PC-9 (cell line): Measurements from ENCODE around the gene VGLL3. TPM values are rescaled to one million over a fixed set of nuclear protein-coding genes. Genes with fewer than 3 reads are reported as not detected.
A peak's percentile ranks its signal among the peaks of the same experiment; 100 is the strongest.

Experiments
- BruUV-seq: library from RNA; stranded (reverse); fragments of 400-500 nt; replicated peaks from 2 replicates; lab custom pipeline; 2021; lab: Mats Ljungman, UMichigan
- CTCF ChIA-PET: fragments of 300-600 bp; sonication (Branson Sonifier 250); formaldehyde crosslinking; loops from one replicate; lab custom pipeline; 2022; ENCODE audit warnings: antibody characterized with exemption; lab: Charles Lee
- POLR2A ChIA-PET: fragments of 300-600 bp; sonication (Branson Sonifier 250); formaldehyde crosslinking; loops from one replicate; lab custom pipeline; 2022; ENCODE audit warnings: antibody characterized with exemption; ENCODE audit not compliant: unreplicated experiment; lab: Charles Lee
- DNase-seq, 2 experiments: peaks; one replicate each; pipeline versions ENCODE4 v3.0.0 to v3.0.0-alpha.2; 2015 to 2022; ENCODE audit warnings: mixed read lengths in 1 of 2
- H2AFZ ChIP-seq: fragments of 200-600 bp; sonication (generic); 2 replicates; pipeline ENCODE4 v1.8.1; 2017; ENCODE audit warnings: antibody characterized with exemption
- H3F3A ChIP-seq: fragments of 200-600 bp; sonication (generic); 2 replicates; pipeline ENCODE4 v1.8.1; 2017; ENCODE audit warnings: antibody characterized with exemption, mild to moderate bottlenecking, low read depth; ENCODE audit not compliant: insufficient read depth
- H3K27ac ChIP-seq: fragments of 200-600 bp; sonication (generic); 2 replicates; pipeline ENCODE4 v1.6.1; 2016; ENCODE audit warnings: mixed run types
- H3K27me3 ChIP-seq: fragments of 200-600 bp; sonication (generic); 2 replicates; pipeline ENCODE4 v1.6.1; 2016; ENCODE audit warnings: low read depth, mixed run types; ENCODE audit not compliant: insufficient read depth
- H3K36me3 ChIP-seq: fragments of 200-600 bp; sonication (generic); 2 replicates; pipeline ENCODE4 v1.6.1; 2016; ENCODE audit warnings: low read depth, mixed run types
- H3K4me1 ChIP-seq: fragments of 200-600 bp; sonication (generic); replicated peaks from 2 replicates; pipeline ENCODE4 v1.6.1; 2016; ENCODE audit warnings: mixed run types; ENCODE audit not compliant: insufficient read depth
- H3K4me2 ChIP-seq: fragments of 200-600 bp; sonication (generic); 2 replicates; pipeline ENCODE4 v1.6.1; 2017; ENCODE audit warnings: mixed run types
- H3K4me3 ChIP-seq: fragments of 200-600 bp; sonication (generic); 2 replicates; pipeline ENCODE4 v1.6.1; 2016; ENCODE audit warnings: mixed run types
- H3K79me2 ChIP-seq: fragments of 200-600 bp; sonication (generic); 2 replicates; pipeline ENCODE4 v1.6.1; 2017; ENCODE audit warnings: low read depth, mixed run types
- H3K9me2 ChIP-seq: fragments of 200-600 bp; sonication (generic); 2 replicates; pipeline ENCODE4 v1.8.1; 2017; ENCODE audit warnings: mild to moderate bottlenecking; ENCODE audit not compliant: insufficient read depth
- H3K9me3 ChIP-seq: fragments of 200-600 bp; sonication (generic); 2 replicates; pipeline ENCODE4 v1.8.1; 2016; ENCODE audit warnings: low read depth; ENCODE audit not compliant: insufficient read depth
- H4K20me1 ChIP-seq: fragments of 200-600 bp; sonication (generic); 2 replicates; pipeline ENCODE4 v1.8.1; 2017; ENCODE audit not compliant: insufficient read depth
- CTCF ChIP-seq: fragments of 200-600 bp; sonication (generic); conservative IDR thresholded peaks from 2 replicates; pipeline ENCODE4 v1.6.1; 2017; ENCODE audit warnings: mixed run types, antibody characterized with exemption, mild to moderate bottlenecking, moderate library complexity
- EZH2 ChIP-seq: fragments of 200-600 bp; sonication (generic); IDR thresholded peaks from 2 replicates; pipeline ENCODE4 v1.8.0; 2017; ENCODE audit warnings: antibody characterized with exemption, low read depth
- intact Hi-C: fragments of 100-400 bp; cut with micrococcal nuclease; formaldehyde crosslinking; loops from one replicate; pipeline ENCODE4 v1.10.0; 2022; ENCODE audit not compliant: unreplicated experiment
- total RNA-seq: library from RNA; stranded (reverse); gene quantifications from 2 replicates; pipeline ENCODE4 v1.2.3, GENCODE V29; 2021

VGLL3 gene
- total RNA-seq, 1 experiment from 2014 or later, result 26.8 TPM

GRCh38 chr3:86954226-86954625, 36.7 kb downstream of the VGLL3 start:
- DNase-seq, result peak; percentile 37 to 81
- no TSS peak for BruUV-seq
- ChIA-PET CTCF (interaction anchor here (0.9 kb wide), 1 partner anchor 181 kb away, joined by 3 read pairs; no protein-coding TSS in a partner anchor), POLR2A (interaction anchor here (0.6 kb wide), 3 partner anchors 37 to 44 kb away, joined by 3 to 16 read pairs (median 4); no protein-coding TSS in a partner anchor)
- H3K9me3 ChIP-seq, result no peaks in the 10 kb centered on the region
- no peak for TF ChIP-seq EZH2
- TF ChIP-seq CTCF, result no peak
- H3K79me2 ChIP-seq, result no peaks in the 10 kb centered on the region
- H4K20me1 ChIP-seq, result no peaks in the 10 kb centered on the region
- H3K27ac ChIP-seq, result no peak overlapping the region
- H3K27me3 ChIP-seq, result no peaks in the 10 kb centered on the region
- no peak overlapping the region for H2AFZ ChIP-seq
- no peaks in the 10 kb centered on the region for H3K9me2 ChIP-seq
- 0 out of 2 replicates have a peak overlapping the region, but pooled peaks have one; percentile 17 for H3K4me2 ChIP-seq
- H3K4me3 ChIP-seq, result no peak overlapping the region
- H3K4me1 ChIP-seq, result peaks cover 24% of the 10 kb centered on the region
- H3F3A ChIP-seq, result peaks cover 5% of the 10 kb centered on the region; the same call in 1 of the 2 replicates
- intact Hi-C loops, result loop anchor here (2.0 kb wide), 1 partner anchor 167 kb away; no protein-coding TSS in a partner anchor
- H3K36me3 ChIP-seq, result no peaks in the 10 kb centered on the region

GRCh38 chr3:86951322-86951721, 39.6 kb downstream of the VGLL3 start:
- H3K4me2 ChIP-seq, result no peak overlapping the region
- no peaks in the 10 kb centered on the region for H3K9me3 ChIP-seq
- POLR2A ChIA-PET, result interaction anchor here (0.6 kb wide), 1 partner anchor 138 kb away, joined by 3 read pairs; no protein-coding TSS in a partner anchor
- intact Hi-C loops, result no loop called here
- no TSS peak for BruUV-seq
- no peaks in the 10 kb centered on the region for H3K9me2 ChIP-seq
- TF ChIP-seq EZH2 (no peak), CTCF (no peak)
- no peaks in the 10 kb centered on the region for H3K79me2 ChIP-seq
- no peaks in the 10 kb centered on the region for H4K20me1 ChIP-seq
- peaks cover 24% of the 10 kb centered on the region for H3K4me1 ChIP-seq
- CTCF ChIA-PET, result no interaction called here
- H2AFZ ChIP-seq, result no peak overlapping the region
- no peak overlapping the region for H3K4me3 ChIP-seq
- H3F3A ChIP-seq, result peaks cover 5% of the 10 kb centered on the region; the same call in 1 of the 2 replicates
- DNase-seq, result peak in 1 of 2 experiments; percentile 75
- no peak overlapping the region for H3K27ac ChIP-seq
- no peaks in the 10 kb centered on the region for H3K27me3 ChIP-seq
- H3K36me3 ChIP-seq, result no peaks in the 10 kb centered on the region

GRCh38 chr3:86950717-86951116, 40.2 kb downstream of the VGLL3 start:
- CTCF ChIA-PET, result no interaction called here
- TF ChIP-seq EZH2 (no peak), CTCF (no peak)
- POLR2A ChIA-PET, result no interaction called here
- Histone ChIP-seq H3K9me2 (no peaks in the 10 kb centered on the region), H3K4me2 (no peak overlapping the region), H2AFZ (no peak overlapping the region), H3F3A (peaks cover 5% of the 10 kb centered on the region; the same call in 1 of the 2 replicates), H3K4me3 (no peak overlapping the region), H3K27me3 (no peaks in the 10 kb centered on the region), H3K27ac (no peak overlapping the region), H3K36me3 (no peaks in the 10 kb centered on the region), H4K20me1 (no peaks in the 10 kb centered on the region), H3K4me1 (peaks cover 24% of the 10 kb centered on the region), H3K79me2 (no peaks in the 10 kb centered on the region), H3K9me3 (no peaks in the 10 kb centered on the region)
- no TSS peak for BruUV-seq
- intact Hi-C loops, result no loop called here
- DNase-seq, result no peak
